OCI-LY3 (cell line): ENCODE results near the gene SWAP70.

Source experiments
- H2AFZ ChIP-seq: fragments of 200-600, 300-600 bp; shearing (Covaris generic); 2 replicates; pipeline ENCODE4 v1.6.0; 2014; ENCODE audit warnings: antibody characterized with exemption, low read depth, low read length
- H3K27ac ChIP-seq: fragments of 200-600, 300-600 bp; sonication (generic); 2 replicates; pipeline ENCODE4 v1.5.1; 2014; ENCODE audit warnings: mild to moderate bottlenecking, low read length, moderate library complexity, mixed read lengths
- H3K27me3 ChIP-seq: fragments of 200-600, 300-600 bp; sonication (generic); 2 replicates; pipeline ENCODE4 v1.6.1; 2014; ENCODE audit warnings: low read depth, low read length, mixed read lengths
- H3K36me3 ChIP-seq: fragments of 200-600, 300-600 bp; sonication (generic); replicated peaks from 2 replicates; pipeline ENCODE3; 2014; ENCODE audit warnings: low read depth, low read length, mixed read lengths
- H3K4me1 ChIP-seq: fragments of 300-600, 200-600 bp; sonication (generic); 2 replicates; pipeline ENCODE4 v1.6.1; 2014; ENCODE audit warnings: low read length, mixed read lengths
- H3K4me2 ChIP-seq: fragments of 200-600, 300-600 bp; sonication (generic); 2 replicates; pipeline ENCODE4 v1.6.1; 2014; ENCODE audit warnings: low read length, mixed read lengths
- H3K4me3 ChIP-seq: fragments of 300-600, 200-600 bp; sonication (generic); 2 replicates; pipeline ENCODE4 v1.5.1; 2014; ENCODE audit warnings: antibody characterized with exemption, mild to moderate bottlenecking, low read length, moderate library complexity
- H3K79me2 ChIP-seq: fragments of 300-600, 200-600 bp; shearing (Covaris generic); 2 replicates; pipeline ENCODE4 v1.6.1; 2014; ENCODE audit warnings: mild to moderate bottlenecking, low read length, mixed read lengths
- H3K9ac ChIP-seq: fragments of 300-600, 200-600 bp; shearing (Covaris generic); 2 replicates; pipeline ENCODE4 v1.6.0; 2014; ENCODE audit warnings: mild to moderate bottlenecking, low read length, moderate library complexity
- H3K9me3 ChIP-seq: fragments of 200-600, 300-600 bp; shearing (Covaris generic); 2 replicates; pipeline ENCODE4 v1.6.1; 2014; ENCODE audit warnings: low read length, mixed read lengths; ENCODE audit not compliant: insufficient read depth
- H4K20me1 ChIP-seq: fragments of 200-600, 300-600 bp; sonication (generic); 2 replicates; pipeline ENCODE4 v1.6.1; 2016; ENCODE audit warnings: low read length, mixed read lengths; ENCODE audit not compliant: insufficient read depth
- CTCF ChIP-seq: fragments of 200-600, 300-600 bp; sonication (generic); IDR thresholded peaks from 2 replicates; pipeline ENCODE4 v1.5.1; 2014; ENCODE audit warnings: antibody characterized with exemption, low read length, low read depth
- EZH2phosphoT487 ChIP-seq: fragments of 200-600 bp; shearing (Covaris generic); IDR thresholded peaks from 2 replicates; pipeline ENCODE4 v1.6.1; 2018; ENCODE audit warnings: antibody characterized with exemption, mixed run types, low read depth

SWAP70 gene

GRCh38 chr11:9663699-9664275 lies at the start of gene SWAP70:
SWAP70 (plus strand) TSS chr11:9664077; CDS start chr11:9664180, 103 bp downstream.
- H3K4me2 ChIP-seq = peak within 1 kb of the TSS; percentile 90
- no peak within 1 kb of the TSS for H2AFZ ChIP-seq
- H3K9ac ChIP-seq = peak within 1 kb of the TSS; percentile 95
- TF ChIP-seq EZH2phosphoT487 = no peak
- no peak for TF ChIP-seq CTCF
- no peaks in the 10 kb centered on the region for H3K27me3 ChIP-seq
- peaks cover 32% of the 10 kb centered on the region for H4K20me1 ChIP-seq
- peak within 1 kb of the TSS; percentile 88 for H3K4me3 ChIP-seq
- peaks cover 59% of the 10 kb centered on the region for H3K79me2 ChIP-seq
- peaks cover 39% of the 10 kb centered on the region for H3K36me3 ChIP-seq
- H3K4me1 ChIP-seq = peaks cover 50% of the 10 kb centered on the region
- H3K27ac ChIP-seq = peak within 1 kb of the TSS; percentile 96
- H3K9me3 ChIP-seq = peaks cover 6% of the 10 kb centered on the region; the same call in 1 of the 2 replicates

GRCh38 chr11:9615031-9615451 lies 48.8 kb upstream of the SWAP70 start:
- H3K27me3 ChIP-seq = no peaks in the 10 kb centered on the region
- peak overlapping the region; percentile 96 for H3K27ac ChIP-seq
- H3K79me2 ChIP-seq = no peaks in the 10 kb centered on the region
- H3K4me3 ChIP-seq = peak overlapping the region; percentile 78
- no peaks in the 10 kb centered on the region for H3K36me3 ChIP-seq
- no peaks in the 10 kb centered on the region for H4K20me1 ChIP-seq
- TF ChIP-seq CTCF (no peak), EZH2phosphoT487 (no peak)
- H3K9me3 ChIP-seq = no peaks in the 10 kb centered on the region
- H3K9ac ChIP-seq = peak overlapping the region; percentile 96
- H2AFZ ChIP-seq = no peak overlapping the region
- peaks cover 67% of the 10 kb centered on the region for H3K4me1 ChIP-seq
- H3K4me2 ChIP-seq = peak overlapping the region; percentile 97

- no peak for TF ChIP-seq CTCF
- TF ChIP-seq EZH2phosphoT487 = no peak
- Histone ChIP-seq H3K27me3 (no peaks in the 10 kb centered on the region), H3K4me1 (peaks cover 60% of the 10 kb centered on the region), H3K79me2 (no peaks in the 10 kb centered on the region), H2AFZ (no peak overlapping the region), H3K27ac (peak overlapping the region; percentile 96), H3K36me3 (no peaks in the 10 kb centered on the region), H4K20me1 (no peaks in the 10 kb centered on the region), H3K9me3 (no peaks in the 10 kb centered on the region), H3K9ac (peak overlapping the region; percentile 54), H3K4me3 (no peak overlapping the region), H3K4me2 (peak overlapping the region; percentile 51)
Observed at GRCh38 chr11:9616042-9616675, 47.7 kb upstream of the SWAP70 start.

GRCh38 chr11:9616858-9617257 lies 47.0 kb upstream of the SWAP70 start:
- no peak for TF ChIP-seq EZH2phosphoT487
- TF ChIP-seq CTCF = no peak
- no peaks in the 10 kb centered on the region for H3K36me3 ChIP-seq
- H3K9me3 ChIP-seq = no peaks in the 10 kb centered on the region
- H4K20me1 ChIP-seq = no peaks in the 10 kb centered on the region
- peak overlapping the region; percentile 96 for H3K27ac ChIP-seq
- H3K79me2 ChIP-seq = no peaks in the 10 kb centered on the region
- H3K27me3 ChIP-seq = no peaks in the 10 kb centered on the region
- peak overlapping the region; percentile 51; the same call in 1 of the 2 replicates for H3K4me2 ChIP-seq
- peaks cover 58% of the 10 kb centered on the region for H3K4me1 ChIP-seq
- no peak overlapping the region for H3K4me3 ChIP-seq
- no peak overlapping the region for H2AFZ ChIP-seq
- no peak overlapping the region for H3K9ac ChIP-seq
